RPMI7951 (cell line): ENCODE results near the gene GALNT18. TPM values are rescaled to one million over a fixed set of nuclear protein-coding genes. Genes with fewer than 3 reads are reported as not detected.
A peak's percentile ranks its signal among the peaks of the same experiment; 100 is the strongest.

ENCODE experiments used
- DNase-seq: peaks from one replicate; pipeline ENCODE4 v3.0.0-alpha.2; 2012; ENCODE audit warnings: low read depth
- total RNA-seq: library from RNA; depleted of rRNA; stranded (reverse); fragments of >200 nt; shearing (Covaris generic); gene quantifications from 2 replicates; pipeline ENCODE4 v1.2.3, GENCODE V29; 2014

GALNT18 gene
- total RNA-seq, 1 experiment from 2014 or later: 12.3 TPM

DNA sequence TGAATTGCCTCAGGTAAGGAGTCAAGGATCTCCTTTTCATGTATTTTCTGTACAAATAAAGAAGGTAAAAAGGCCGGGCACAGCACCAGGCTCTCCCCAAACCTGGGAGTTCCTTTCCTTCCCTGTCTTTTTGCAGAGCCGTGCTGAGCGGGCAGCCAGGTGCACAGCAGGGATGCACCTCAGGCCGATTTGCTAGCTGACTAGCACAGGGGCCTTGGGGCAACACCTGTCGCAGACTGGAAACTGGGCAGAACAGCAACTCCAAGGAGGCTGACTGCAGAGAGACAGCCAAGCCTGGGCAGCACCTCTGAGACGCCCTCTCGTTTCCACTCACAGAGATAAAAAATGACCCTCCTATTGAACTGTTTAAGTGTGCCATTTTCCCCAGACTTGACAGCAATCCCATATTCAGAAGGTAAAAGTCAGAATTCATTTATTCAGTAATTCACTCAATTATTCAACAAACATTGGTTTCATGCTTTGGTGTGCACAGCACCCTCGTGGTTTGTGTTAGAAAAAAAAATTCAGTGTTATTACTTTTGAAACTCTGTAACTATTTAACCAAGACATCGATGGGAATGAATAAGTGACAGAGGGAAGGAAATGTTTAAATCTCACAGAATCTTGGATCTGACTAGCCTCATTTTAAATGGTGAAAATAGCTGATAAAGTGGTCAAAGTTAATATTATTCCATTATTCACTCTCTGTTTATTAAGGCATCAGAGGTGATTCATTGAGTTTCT, 120.9 kb downstream of the GALNT18 start:
- DNase-seq: no peak

- DNase-seq: no peak
Measured at GRCh38 chr11:11499300-11499699, 122.5 kb downstream of the GALNT18 start.

DNA sequence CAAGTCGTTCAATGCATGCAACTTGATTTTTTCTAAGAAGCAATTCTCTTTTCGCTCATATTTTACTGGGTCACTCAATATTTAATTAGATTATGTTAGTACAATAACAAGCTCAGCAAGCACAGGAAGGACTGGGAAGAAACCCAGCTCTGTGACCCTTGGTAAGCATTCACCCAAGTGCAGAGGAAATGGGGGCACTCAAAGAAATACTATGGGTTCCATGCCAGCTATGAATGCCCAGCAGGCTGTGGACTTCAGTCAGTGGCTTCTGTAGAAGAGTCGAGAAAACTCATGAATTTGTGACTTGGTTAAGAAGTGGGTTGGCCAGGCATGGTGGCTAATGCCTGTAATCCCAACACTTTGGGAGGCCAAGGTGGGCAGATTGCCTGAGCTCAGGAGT, 123.6 kb downstream of the GALNT18 start:
- no peak for DNase-seq

GRCh38 chr11:11496879-11497278, 124.9 kb downstream of the GALNT18 start:
- no peak for DNase-seq

DNA sequence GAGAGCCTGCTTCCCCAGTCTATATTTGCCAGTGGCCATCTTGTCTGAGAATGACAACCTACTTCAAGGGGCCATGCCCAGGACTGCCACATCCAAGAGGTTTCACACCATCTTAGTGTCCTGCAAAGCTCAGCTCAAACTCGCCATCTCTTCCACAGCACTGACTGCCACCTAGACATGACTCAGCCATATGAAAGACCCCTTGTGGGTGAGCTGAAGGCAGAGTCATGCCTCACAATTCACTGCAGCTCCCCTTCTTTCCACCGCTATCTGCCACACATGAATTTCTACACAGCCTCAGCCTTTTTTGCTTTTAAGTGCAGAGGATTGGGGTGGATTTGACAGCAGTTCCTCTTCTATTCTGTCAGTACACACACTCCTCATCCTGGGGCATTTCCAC, 127.5 kb downstream of the GALNT18 start:
- no peak for DNase-seq

DNA sequence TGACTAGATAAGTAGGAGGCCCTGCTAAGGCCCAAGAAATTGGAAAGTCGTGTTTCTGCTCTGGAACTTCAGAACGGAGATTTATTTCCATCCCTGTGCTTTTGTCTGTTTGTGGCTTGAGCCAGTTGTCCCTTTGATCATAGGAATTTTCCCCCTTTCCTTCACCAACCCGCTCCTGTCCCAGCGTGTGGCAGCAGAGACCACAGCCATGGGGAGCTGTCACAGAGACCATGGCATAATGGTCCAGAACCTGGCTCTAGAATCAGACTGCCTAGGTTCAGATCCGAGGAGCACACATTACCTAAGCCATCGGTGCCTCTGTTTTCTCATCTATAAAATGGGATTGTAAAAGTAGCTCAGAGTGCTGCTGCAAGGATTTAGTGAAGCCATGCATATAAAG, 128.1 kb downstream of the GALNT18 start:
- no peak for DNase-seq

- no peak for DNase-seq
Measured at GRCh38 chr11:11491589-11491988, 130.2 kb downstream of the GALNT18 start.

DNA sequence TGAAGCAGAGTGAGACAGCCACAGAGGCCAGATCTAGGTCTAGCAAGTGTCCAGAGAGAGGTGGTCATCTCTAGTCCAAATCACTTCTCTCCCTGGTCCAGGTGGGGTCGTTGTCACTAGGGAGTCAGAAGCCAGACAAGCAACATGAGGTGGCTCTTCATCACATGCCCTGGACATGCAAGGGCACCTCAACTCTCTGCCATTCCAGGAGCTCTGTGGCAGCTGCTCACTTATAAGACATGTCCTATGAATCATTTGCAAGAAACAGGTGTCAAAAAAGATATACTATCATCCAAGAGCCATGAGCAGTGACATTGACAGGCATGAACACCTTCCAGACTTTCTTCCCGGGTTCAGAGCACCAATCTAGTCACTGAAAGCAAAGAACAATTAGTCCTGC, 130.8 kb downstream of the GALNT18 start:
- no peak for DNase-seq

GRCh38 chr11:11486423-11486822, 135.4 kb downstream of the GALNT18 start:
- no peak for DNase-seq

GRCh38 chr11:11486002-11486401, 135.8 kb downstream of the GALNT18 start:
- DNase-seq: no peak

- no peak for DNase-seq
Measured at GRCh38 chr11:11483627-11484026, 138.2 kb downstream of the GALNT18 start.

GRCh38 chr11:11482730-11483129, 139.1 kb downstream of the GALNT18 start:
- DNase-seq: no peak

GRCh38 chr11:11481371-11481770, 140.4 kb downstream of the GALNT18 start:
- DNase-seq: no peak

DNA sequence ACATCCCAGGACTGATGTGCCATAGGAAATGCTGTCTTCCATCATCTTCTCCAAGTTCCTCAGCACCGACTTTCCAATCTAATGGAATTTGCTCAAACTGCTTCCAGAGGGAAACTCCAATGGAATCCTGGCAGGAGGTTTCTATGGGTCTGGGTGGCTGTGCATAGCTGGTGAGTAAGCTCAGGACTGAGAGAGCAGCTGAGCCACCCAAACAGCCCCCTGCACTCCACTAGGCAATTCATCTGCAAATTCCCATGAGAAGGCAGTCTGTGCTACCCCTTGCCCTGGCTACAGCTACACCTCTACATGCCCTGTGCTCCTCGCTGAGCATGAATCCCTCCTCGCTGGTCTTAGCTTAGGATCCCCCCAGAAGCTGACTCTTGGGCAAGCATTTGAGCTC, 140.8 kb downstream of the GALNT18 start:
- no peak for DNase-seq

GRCh38 chr11:11478687-11479086, 143.1 kb downstream of the GALNT18 start:
- no peak for DNase-seq

GRCh38 chr11:11477695-11478420, 143.9 kb downstream of the GALNT18 start:
- DNase-seq: no peak

GRCh38 chr11:11476971-11477645, 144.7 kb downstream of the GALNT18 start:
- DNase-seq: peak; percentile 10

DNA sequence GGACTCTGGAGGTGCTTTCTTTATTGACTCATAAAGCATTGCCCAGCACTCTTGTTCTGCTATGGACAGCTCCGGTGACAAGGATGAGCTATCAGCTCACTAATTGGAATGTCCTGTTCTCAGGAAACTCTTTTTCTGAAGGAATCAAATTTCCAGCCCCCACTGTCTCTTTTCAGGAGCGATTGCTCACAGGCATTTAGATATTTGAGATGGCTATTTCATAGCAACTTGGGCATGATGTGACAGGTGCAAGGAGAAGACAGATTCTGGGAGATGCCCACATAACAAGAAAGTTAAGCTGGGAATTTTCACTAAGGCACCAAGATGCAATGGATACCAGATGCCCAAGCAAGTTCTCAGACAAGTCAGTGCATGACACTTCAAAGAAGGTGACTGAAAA, 145.3 kb downstream of the GALNT18 start:
- DNase-seq: no peak

GRCh38 chr11:11472106-11472505, 149.7 kb downstream of the GALNT18 start:
- DNase-seq: no peak

DNA sequence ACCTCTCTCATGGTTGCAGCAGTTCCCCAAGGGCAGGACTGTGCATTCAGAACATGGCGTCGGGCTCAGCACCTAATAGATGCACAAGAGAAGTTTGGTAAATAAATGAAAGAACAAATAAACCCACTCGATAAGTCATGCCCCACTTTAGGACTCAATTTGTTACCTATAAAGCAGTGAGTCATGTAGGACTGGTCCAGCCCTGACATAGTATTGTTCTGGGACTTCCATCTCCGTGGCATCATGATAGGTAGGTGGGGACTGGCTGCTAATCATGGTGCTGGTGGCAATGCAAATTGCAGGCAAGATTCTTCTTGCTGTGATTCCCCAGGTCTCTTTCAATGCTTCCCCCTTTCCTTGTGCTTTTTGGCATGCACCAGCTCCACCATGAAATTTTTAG, 150.6 kb downstream of the GALNT18 start:
- DNase-seq: no peak

DNA sequence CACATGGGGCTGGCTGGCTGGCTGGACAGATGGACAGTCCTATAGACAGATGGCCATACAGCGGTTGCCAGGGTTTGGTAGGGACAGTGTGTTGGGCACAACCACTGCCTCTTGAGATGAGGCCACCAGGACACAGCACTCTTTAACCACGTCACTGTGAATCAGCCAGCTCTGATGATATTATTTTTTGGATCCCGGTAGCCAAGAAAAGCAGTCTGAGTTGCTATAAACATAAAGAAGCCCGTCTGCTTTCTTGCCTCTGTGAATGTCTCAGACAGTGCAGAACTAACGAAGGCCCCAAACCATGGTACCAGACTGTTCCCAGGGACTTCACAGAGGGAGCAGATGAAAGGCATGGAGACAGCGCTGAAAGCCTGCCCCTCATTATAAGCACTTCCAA, 152.9 kb downstream of the GALNT18 start:
- DNase-seq: peak; percentile 52

DNA sequence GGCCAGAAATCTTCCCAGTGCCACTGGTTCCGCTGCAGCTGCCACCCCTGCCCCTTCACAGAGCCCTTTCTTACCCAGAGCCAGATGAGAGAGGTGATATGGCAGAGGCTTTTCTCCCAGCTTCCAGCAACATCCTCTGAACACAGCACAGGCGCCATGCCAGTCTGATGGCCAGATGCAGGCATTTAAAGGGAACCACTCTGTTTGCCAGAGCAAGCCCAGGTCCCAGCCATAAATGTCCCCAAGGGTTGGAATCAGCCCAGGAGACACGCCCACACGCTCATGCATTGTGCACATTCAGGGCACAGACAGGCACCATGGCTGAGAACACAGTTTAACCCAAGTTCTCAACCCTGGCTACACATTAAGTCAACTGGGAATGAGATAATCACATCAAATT, 154.5 kb downstream of the GALNT18 start:
- peak; percentile 26 for DNase-seq

- DNase-seq: peak; percentile 35
Measured at GRCh38 chr11:11464555-11464954, 157.2 kb downstream of the GALNT18 start.
